WTC11 (cell line): ENCODE data around the gene DHRSX.
"Not testable (repeated sequence)": the region's sequence is repeated elsewhere in the genome, so short reads cannot be mapped to it uniquely, and the experiment has no call there.

Experiments
- ELF4 ChIP-seq: sonication (generic); formaldehyde crosslinking; IDR thresholded peaks from 2 replicates; pipeline ENCODE4 v1.8.1; 2022; ENCODE audit warnings: low read depth, mild to moderate bottlenecking, moderate library complexity, missing genetic modification reagents
- FOXK1 ChIP-seq: sonication (generic); formaldehyde crosslinking; IDR thresholded peaks from 2 replicates; pipeline ENCODE4 v1.8.0; 2022; ENCODE audit warnings: mild to moderate bottlenecking, moderate library complexity, missing genetic modification reagents
- KAT7 ChIP-seq: sonication (generic); formaldehyde crosslinking; IDR thresholded peaks from 2 replicates; pipeline ENCODE4 v1.8.1; 2023; ENCODE audit warnings: missing genetic modification reagents, mild to moderate bottlenecking, borderline replicate concordance
- SP1 ChIP-seq: sonication (generic); formaldehyde crosslinking; conservative IDR thresholded peaks from 2 replicates; pipeline ENCODE4 v1.8.1; 2022; ENCODE audit warnings: missing genetic modification reagents
- TCF7 ChIP-seq: sonication (generic); formaldehyde crosslinking; IDR thresholded peaks from 2 replicates; pipeline ENCODE4 v1.8.0; 2022; ENCODE audit warnings: mild to moderate bottlenecking, low read depth, missing genetic modification reagents, moderate library complexity
- TEAD4 ChIP-seq: sonication (generic); formaldehyde crosslinking; IDR thresholded peaks from 2 replicates; pipeline ENCODE4 v1.8.0; 2022; ENCODE audit warnings: mild to moderate bottlenecking, missing genetic modification reagents
- ZNF121 ChIP-seq: sonication (generic); formaldehyde crosslinking; IDR thresholded peaks from 2 replicates; pipeline ENCODE4 v1.8.0; 2023; ENCODE audit warnings: missing genetic modification reagents
- ZNF263 ChIP-seq: sonication (generic); formaldehyde crosslinking; IDR thresholded peaks from 2 replicates; pipeline ENCODE4 v1.8.1; 2022; ENCODE audit warnings: low read depth, mild to moderate bottlenecking, moderate library complexity, missing genetic modification reagents
- TF ChIP-seq, protein P1 (sequence below): fragments of 200-600 bp; IDR thresholded peaks from 2 replicates; pipeline ENCODE4 v1.8.0; 2022; ENCODE audit warnings: antibody characterized with exemption
- TF ChIP-seq, protein P2 (sequence below): sonication (generic); formaldehyde crosslinking; IDR thresholded peaks from 2 replicates; pipeline ENCODE4 v1.8.0; 2022; ENCODE audit warnings: mild to moderate bottlenecking, missing genetic modification reagents
- TF ChIP-seq, protein P3 (sequence below): sonication (generic); formaldehyde crosslinking; IDR thresholded peaks from 2 replicates; pipeline ENCODE4 v1.8.1; 2023; ENCODE audit warnings: mild to moderate bottlenecking, missing genetic modification reagents, moderate library complexity
- TF ChIP-seq, protein P4 (sequence below): fragments of 250-450 bp; sonication (Bioruptor Pico); IDR thresholded peaks from 2 replicates; pipeline ENCODE4 v2.1.2; 2022; ENCODE audit warnings: mild to moderate bottlenecking, moderate library complexity

DNA sequence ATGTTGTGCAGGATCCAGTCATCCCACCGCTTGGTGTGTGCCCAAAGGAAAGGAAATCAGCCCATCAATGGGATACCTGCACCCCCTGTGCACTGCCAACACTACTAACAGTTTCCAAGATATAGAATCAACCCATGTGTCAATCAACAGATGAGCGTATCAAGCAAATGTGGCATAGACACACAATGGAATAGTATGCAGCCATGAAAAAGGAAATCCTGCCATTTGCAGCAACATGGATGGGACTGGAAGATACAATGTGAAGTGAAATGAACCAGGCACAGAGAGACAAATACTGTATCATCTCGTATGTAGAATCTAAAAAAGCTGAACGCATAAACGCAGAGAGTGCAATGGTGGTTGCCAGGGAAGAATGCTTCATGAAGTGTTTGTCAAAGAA lies 20.8 kb downstream of the DHRSX start:
- TF ChIP-seq, protein P1, sequence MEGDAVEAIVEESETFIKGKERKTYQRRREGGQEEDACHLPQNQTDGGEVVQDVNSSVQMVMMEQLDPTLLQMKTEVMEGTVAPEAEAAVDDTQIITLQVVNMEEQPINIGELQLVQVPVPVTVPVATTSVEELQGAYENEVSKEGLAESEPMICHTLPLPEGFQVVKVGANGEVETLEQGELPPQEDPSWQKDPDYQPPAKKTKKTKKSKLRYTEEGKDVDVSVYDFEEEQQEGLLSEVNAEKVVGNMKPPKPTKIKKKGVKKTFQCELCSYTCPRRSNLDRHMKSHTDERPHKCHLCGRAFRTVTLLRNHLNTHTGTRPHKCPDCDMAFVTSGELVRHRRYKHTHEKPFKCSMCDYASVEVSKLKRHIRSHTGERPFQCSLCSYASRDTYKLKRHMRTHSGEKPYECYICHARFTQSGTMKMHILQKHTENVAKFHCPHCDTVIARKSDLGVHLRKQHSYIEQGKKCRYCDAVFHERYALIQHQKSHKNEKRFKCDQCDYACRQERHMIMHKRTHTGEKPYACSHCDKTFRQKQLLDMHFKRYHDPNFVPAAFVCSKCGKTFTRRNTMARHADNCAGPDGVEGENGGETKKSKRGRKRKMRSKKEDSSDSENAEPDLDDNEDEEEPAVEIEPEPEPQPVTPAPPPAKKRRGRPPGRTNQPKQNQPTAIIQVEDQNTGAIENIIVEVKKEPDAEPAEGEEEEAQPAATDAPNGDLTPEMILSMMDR, result not testable (repeated sequence)
- TF ChIP-seq TEAD4; ZNF121 (CRISPR knock-in tag); KAT7; SP1; ELF4 (CRISPR knock-in tag); FOXK1 (CRISPR knock-in tag); TCF7; ZNF263 (CRISPR knock-in tag): not testable (repeated sequence)
- TF ChIP-seq, protein P2, sequence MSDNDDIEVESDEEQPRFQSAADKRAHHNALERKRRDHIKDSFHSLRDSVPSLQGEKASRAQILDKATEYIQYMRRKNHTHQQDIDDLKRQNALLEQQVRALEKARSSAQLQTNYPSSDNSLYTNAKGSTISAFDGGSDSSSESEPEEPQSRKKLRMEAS (CRISPR knock-in tag), result not testable (repeated sequence)
- TF ChIP-seq, protein P3, sequence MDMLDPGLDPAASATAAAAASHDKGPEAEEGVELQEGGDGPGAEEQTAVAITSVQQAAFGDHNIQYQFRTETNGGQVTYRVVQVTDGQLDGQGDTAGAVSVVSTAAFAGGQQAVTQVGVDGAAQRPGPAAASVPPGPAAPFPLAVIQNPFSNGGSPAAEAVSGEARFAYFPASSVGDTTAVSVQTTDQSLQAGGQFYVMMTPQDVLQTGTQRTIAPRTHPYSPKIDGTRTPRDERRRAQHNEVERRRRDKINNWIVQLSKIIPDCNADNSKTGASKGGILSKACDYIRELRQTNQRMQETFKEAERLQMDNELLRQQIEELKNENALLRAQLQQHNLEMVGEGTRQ (CRISPR knock-in tag), result not testable (repeated sequence)
- TF ChIP-seq, protein P4, sequence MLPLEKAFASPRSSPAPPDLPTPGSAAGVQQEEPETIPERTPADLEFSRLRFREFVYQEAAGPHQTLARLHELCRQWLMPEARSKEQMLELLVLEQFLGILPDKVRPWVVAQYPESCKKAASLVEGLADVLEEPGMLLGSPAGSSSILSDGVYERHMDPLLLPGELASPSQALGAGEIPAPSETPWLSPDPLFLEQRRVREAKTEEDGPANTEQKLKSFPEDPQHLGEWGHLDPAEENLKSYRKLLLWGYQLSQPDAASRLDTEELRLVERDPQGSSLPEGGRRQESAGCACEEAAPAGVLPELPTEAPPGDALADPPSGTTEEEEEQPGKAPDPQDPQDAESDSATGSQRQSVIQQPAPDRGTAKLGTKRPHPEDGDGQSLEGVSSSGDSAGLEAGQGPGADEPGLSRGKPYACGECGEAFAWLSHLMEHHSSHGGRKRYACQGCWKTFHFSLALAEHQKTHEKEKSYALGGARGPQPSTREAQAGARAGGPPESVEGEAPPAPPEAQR (CRISPR knock-in tag), result not testable (repeated sequence)
